Liver (tissue), 3 donors: Measurements from ENCODE around the gene BTK.

ENCODE experiments used
- EGR1 ChIP-seq, 2 donors: IDR thresholded peaks; 2 replicates each; pipeline ENCODE4 v1.6.1; 2016 to 2018; ENCODE audit warnings: antibody characterized with exemption in 2 of 2, low read depth in 2 of 2
- FOXA1 ChIP-seq: IDR thresholded peaks from 2 replicates; pipeline ENCODE4 v1.6.1; 2016; ENCODE audit warnings: antibody characterized with exemption
- RAD21 ChIP-seq, 2 donors: IDR thresholded peaks; 2 replicates each; pipeline ENCODE4 v1.6.1; 2016; ENCODE audit warnings: antibody characterized with exemption in 2 of 2, mild to moderate bottlenecking in 2 of 2
- SP1 ChIP-seq: IDR thresholded peaks from 2 replicates; pipeline ENCODE4 v1.6.1; 2018; ENCODE audit warnings: antibody characterized with exemption, mild to moderate bottlenecking
- TAF1 ChIP-seq: conservative IDR thresholded peaks from 2 replicates; pipeline ENCODE4 v1.6.1; 2016; ENCODE audit warnings: antibody characterized with exemption, mild to moderate bottlenecking
- TF ChIP-seq, protein P1 (sequence below): fragments of 150-350 bp; IDR thresholded peaks from 2 replicates; pipeline ENCODE4 v1.5.1; 2017; ENCODE audit warnings: improper control_type of control experiment, low read depth, low read length; ENCODE audit not compliant: missing input control
- TF ChIP-seq, protein P2 (sequence below): IDR thresholded peaks from 2 replicates; pipeline ENCODE4 v1.6.1; 2016; ENCODE audit warnings: antibody characterized with exemption, mild to moderate bottlenecking
- TF ChIP-seq, protein P3 (sequence below): IDR thresholded peaks from 2 replicates; pipeline ENCODE4 v1.6.1; 2016; ENCODE audit warnings: antibody characterized with exemption
- TF ChIP-seq, protein P4 (sequence below): IDR thresholded peaks from 2 replicates; pipeline ENCODE4 v1.6.1; 2016; ENCODE audit warnings: antibody characterized with exemption
- donor health status: healthy.
- donor health status: healthy.

DNA sequence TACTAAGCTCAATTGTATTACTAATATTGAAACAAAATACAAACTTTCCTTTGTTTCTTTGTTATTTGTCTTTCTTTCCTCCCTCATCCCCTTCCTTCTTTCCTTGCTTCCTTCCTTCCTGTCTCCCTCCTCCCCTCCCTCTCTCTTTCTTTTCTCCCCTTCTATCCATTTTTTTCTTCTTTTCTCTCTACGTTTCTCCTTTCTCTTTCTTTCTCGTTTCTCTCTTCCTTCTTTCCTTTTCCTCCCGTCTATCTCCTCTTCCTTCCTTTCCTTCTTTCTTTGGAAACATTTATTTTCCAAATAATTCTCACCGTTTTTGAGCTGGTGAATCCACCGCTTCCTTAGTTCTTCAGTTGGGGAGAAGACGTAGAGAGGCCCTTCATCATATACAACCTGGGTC, 16.3 kb downstream of the BTK start:
- TF ChIP-seq, protein P1, sequence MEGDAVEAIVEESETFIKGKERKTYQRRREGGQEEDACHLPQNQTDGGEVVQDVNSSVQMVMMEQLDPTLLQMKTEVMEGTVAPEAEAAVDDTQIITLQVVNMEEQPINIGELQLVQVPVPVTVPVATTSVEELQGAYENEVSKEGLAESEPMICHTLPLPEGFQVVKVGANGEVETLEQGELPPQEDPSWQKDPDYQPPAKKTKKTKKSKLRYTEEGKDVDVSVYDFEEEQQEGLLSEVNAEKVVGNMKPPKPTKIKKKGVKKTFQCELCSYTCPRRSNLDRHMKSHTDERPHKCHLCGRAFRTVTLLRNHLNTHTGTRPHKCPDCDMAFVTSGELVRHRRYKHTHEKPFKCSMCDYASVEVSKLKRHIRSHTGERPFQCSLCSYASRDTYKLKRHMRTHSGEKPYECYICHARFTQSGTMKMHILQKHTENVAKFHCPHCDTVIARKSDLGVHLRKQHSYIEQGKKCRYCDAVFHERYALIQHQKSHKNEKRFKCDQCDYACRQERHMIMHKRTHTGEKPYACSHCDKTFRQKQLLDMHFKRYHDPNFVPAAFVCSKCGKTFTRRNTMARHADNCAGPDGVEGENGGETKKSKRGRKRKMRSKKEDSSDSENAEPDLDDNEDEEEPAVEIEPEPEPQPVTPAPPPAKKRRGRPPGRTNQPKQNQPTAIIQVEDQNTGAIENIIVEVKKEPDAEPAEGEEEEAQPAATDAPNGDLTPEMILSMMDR = no peak
- TF ChIP-seq, protein P2, sequence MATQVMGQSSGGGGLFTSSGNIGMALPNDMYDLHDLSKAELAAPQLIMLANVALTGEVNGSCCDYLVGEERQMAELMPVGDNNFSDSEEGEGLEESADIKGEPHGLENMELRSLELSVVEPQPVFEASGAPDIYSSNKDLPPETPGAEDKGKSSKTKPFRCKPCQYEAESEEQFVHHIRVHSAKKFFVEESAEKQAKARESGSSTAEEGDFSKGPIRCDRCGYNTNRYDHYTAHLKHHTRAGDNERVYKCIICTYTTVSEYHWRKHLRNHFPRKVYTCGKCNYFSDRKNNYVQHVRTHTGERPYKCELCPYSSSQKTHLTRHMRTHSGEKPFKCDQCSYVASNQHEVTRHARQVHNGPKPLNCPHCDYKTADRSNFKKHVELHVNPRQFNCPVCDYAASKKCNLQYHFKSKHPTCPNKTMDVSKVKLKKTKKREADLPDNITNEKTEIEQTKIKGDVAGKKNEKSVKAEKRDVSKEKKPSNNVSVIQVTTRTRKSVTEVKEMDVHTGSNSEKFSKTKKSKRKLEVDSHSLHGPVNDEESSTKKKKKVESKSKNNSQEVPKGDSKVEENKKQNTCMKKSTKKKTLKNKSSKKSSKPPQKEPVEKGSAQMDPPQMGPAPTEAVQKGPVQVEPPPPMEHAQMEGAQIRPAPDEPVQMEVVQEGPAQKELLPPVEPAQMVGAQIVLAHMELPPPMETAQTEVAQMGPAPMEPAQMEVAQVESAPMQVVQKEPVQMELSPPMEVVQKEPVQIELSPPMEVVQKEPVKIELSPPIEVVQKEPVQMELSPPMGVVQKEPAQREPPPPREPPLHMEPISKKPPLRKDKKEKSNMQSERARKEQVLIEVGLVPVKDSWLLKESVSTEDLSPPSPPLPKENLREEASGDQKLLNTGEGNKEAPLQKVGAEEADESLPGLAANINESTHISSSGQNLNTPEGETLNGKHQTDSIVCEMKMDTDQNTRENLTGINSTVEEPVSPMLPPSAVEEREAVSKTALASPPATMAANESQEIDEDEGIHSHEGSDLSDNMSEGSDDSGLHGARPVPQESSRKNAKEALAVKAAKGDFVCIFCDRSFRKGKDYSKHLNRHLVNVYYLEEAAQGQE = no peak
- no peak for TF ChIP-seq TAF1
- TF ChIP-seq, protein P3, sequence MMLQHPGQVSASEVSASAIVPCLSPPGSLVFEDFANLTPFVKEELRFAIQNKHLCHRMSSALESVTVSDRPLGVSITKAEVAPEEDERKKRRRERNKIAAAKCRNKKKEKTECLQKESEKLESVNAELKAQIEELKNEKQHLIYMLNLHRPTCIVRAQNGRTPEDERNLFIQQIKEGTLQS = no peak
- no peak for TF ChIP-seq RAD21 (IDR thresholded peaks at IDR 0.05)
- TF ChIP-seq, protein P4, sequence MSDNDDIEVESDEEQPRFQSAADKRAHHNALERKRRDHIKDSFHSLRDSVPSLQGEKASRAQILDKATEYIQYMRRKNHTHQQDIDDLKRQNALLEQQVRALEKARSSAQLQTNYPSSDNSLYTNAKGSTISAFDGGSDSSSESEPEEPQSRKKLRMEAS = no peak
- TF ChIP-seq FOXA1 = no peak
- TF ChIP-seq EGR1 (IDR thresholded peaks at IDR 0.05; ENCODE audit: low read depth in 2 of 2) = no peak
- no peak for TF ChIP-seq SP1
